OCI-LY3 (cell line): ENCODE data around the gene PRICKLE2.

ENCODE experiments used
- H2AFZ ChIP-seq: fragments of 200-600, 300-600 bp; shearing (Covaris generic); 2 replicates; pipeline ENCODE4 v1.6.0; 2014; ENCODE audit warnings: antibody characterized with exemption, low read depth, low read length
- H3K27ac ChIP-seq: fragments of 200-600, 300-600 bp; sonication (generic); 2 replicates; pipeline ENCODE4 v1.5.1; 2014; ENCODE audit warnings: mild to moderate bottlenecking, low read length, moderate library complexity, mixed read lengths
- H3K27me3 ChIP-seq: fragments of 200-600, 300-600 bp; sonication (generic); 2 replicates; pipeline ENCODE4 v1.6.1; 2014; ENCODE audit warnings: low read depth, low read length, mixed read lengths
- H3K36me3 ChIP-seq: fragments of 200-600, 300-600 bp; sonication (generic); replicated peaks from 2 replicates; pipeline ENCODE3; 2014; ENCODE audit warnings: low read depth, low read length, mixed read lengths
- H3K4me1 ChIP-seq: fragments of 300-600, 200-600 bp; sonication (generic); 2 replicates; pipeline ENCODE4 v1.6.1; 2014; ENCODE audit warnings: low read length, mixed read lengths
- H3K4me2 ChIP-seq: fragments of 200-600, 300-600 bp; sonication (generic); 2 replicates; pipeline ENCODE4 v1.6.1; 2014; ENCODE audit warnings: low read length, mixed read lengths
- H3K4me3 ChIP-seq: fragments of 300-600, 200-600 bp; sonication (generic); 2 replicates; pipeline ENCODE4 v1.5.1; 2014; ENCODE audit warnings: antibody characterized with exemption, mild to moderate bottlenecking, low read length, moderate library complexity
- H3K79me2 ChIP-seq: fragments of 300-600, 200-600 bp; shearing (Covaris generic); 2 replicates; pipeline ENCODE4 v1.6.1; 2014; ENCODE audit warnings: mild to moderate bottlenecking, low read length, mixed read lengths
- H3K9ac ChIP-seq: fragments of 300-600, 200-600 bp; shearing (Covaris generic); 2 replicates; pipeline ENCODE4 v1.6.0; 2014; ENCODE audit warnings: mild to moderate bottlenecking, low read length, moderate library complexity
- H3K9me3 ChIP-seq: fragments of 200-600, 300-600 bp; shearing (Covaris generic); 2 replicates; pipeline ENCODE4 v1.6.1; 2014; ENCODE audit warnings: low read length, mixed read lengths; ENCODE audit not compliant: insufficient read depth
- H4K20me1 ChIP-seq: fragments of 200-600, 300-600 bp; sonication (generic); 2 replicates; pipeline ENCODE4 v1.6.1; 2016; ENCODE audit warnings: low read length, mixed read lengths; ENCODE audit not compliant: insufficient read depth
- EZH2phosphoT487 ChIP-seq: fragments of 200-600 bp; shearing (Covaris generic); IDR thresholded peaks from 2 replicates; pipeline ENCODE4 v1.6.1; 2018; ENCODE audit warnings: antibody characterized with exemption, mixed run types, low read depth
- TF ChIP-seq, protein P1 (sequence below): fragments of 200-600, 300-600 bp; sonication (generic); IDR thresholded peaks from 2 replicates; pipeline ENCODE4 v1.5.1; 2014; ENCODE audit warnings: antibody characterized with exemption, low read length, low read depth

Gene PRICKLE2

DNA sequence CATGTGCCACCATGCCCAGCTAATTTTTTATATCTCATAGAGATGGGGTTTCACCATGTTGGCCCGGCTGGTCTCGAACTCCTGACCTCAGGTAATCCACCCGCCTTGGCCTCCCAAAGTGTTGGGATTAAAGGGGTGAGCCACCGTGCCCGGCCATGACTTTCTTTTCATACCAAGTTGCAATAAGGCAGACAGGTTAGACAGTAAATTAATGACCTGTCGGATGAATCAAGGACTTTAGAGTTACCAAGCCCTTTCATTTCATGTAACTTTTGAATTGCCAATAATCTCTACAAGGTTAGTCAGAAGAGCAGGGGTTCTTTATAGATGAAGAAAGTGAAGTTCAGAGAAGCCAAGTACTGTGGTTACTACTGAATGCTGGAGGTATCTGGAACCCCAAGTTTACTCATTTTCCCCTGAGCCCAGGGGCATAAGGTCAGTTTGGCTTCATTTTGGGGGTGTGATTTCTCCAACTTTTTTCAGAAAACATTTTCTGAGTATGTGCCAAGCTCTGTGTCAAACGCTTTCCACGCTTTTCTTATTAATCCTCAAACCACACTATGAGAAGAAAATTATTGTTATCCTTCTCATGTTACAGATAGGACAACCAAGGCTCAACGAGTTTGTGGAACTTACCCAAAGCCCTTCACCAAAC lies 11.9 kb downstream of the PRICKLE2 start:
- Histone ChIP-seq H3K4me3 (no peak overlapping the region), H3K4me2 (no peak overlapping the region), H3K27me3 (peaks cover 7% of the 10 kb centered on the region; the same call in 1 of the 2 replicates), H3K9me3 (no peaks in the 10 kb centered on the region), H3K4me1 (peaks cover 4% of the 10 kb centered on the region; the same call in 1 of the 2 replicates), H3K9ac (no peak overlapping the region), H2AFZ (no peak overlapping the region), H3K79me2 (no peaks in the 10 kb centered on the region), H3K36me3 (no peaks in the 10 kb centered on the region), H3K27ac (no peak overlapping the region), H4K20me1 (no peaks in the 10 kb centered on the region)
- no peak for TF ChIP-seq EZH2phosphoT487
- TF ChIP-seq, protein P1, sequence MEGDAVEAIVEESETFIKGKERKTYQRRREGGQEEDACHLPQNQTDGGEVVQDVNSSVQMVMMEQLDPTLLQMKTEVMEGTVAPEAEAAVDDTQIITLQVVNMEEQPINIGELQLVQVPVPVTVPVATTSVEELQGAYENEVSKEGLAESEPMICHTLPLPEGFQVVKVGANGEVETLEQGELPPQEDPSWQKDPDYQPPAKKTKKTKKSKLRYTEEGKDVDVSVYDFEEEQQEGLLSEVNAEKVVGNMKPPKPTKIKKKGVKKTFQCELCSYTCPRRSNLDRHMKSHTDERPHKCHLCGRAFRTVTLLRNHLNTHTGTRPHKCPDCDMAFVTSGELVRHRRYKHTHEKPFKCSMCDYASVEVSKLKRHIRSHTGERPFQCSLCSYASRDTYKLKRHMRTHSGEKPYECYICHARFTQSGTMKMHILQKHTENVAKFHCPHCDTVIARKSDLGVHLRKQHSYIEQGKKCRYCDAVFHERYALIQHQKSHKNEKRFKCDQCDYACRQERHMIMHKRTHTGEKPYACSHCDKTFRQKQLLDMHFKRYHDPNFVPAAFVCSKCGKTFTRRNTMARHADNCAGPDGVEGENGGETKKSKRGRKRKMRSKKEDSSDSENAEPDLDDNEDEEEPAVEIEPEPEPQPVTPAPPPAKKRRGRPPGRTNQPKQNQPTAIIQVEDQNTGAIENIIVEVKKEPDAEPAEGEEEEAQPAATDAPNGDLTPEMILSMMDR = no peak

DNA sequence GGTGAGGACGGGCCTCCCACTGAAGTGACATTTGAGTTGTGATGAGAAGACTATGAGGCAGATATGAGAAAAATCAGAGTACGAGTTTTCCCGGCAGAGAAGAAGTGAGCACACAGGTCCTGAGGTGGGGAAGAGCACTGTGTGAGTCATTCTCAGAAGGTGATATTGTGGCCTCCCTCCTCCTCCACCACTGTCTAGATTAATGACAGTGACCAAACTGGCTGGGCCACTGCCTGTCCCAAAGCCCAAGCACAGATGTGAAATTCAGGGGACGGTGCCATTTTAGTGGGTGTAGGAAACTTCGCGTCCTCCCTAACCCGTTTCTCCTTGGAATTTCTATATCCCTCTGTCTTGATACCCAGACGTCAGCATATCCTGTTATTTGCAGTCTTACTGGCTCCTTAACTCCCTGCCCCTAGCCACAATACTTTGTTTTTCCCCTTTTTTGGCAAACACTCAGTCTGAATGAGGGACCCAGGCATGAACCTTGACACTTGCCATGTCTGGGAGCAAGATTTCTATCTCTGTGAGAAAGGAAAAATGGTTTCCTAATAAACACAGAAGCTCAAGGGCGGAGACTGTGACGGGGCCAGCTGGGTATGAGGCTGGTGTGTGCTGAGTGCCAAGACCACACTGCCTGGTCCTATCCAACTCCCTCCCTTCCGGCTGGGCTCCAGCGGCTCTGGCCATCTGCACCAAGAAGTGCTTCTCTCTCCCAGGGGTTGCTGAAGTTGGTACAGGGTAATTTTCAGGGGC lies 15.2 kb downstream of the PRICKLE2 start:
- peaks cover 4% of the 10 kb centered on the region; the same call in 1 of the 2 replicates for H3K4me1 ChIP-seq
- H3K27me3 ChIP-seq = peaks cover 13% of the 10 kb centered on the region; the same call in 1 of the 2 replicates
- H3K9me3 ChIP-seq = no peaks in the 10 kb centered on the region
- H3K4me2 ChIP-seq = no peak overlapping the region
- no peak overlapping the region for H3K9ac ChIP-seq
- no peak overlapping the region for H3K27ac ChIP-seq
- no peak overlapping the region for H2AFZ ChIP-seq
- H3K36me3 ChIP-seq = no peaks in the 10 kb centered on the region
- no peaks in the 10 kb centered on the region for H4K20me1 ChIP-seq
- TF ChIP-seq, protein P1 = no peak
- no peak for TF ChIP-seq EZH2phosphoT487
- H3K4me3 ChIP-seq = no peak overlapping the region
- H3K79me2 ChIP-seq = no peaks in the 10 kb centered on the region

DNA sequence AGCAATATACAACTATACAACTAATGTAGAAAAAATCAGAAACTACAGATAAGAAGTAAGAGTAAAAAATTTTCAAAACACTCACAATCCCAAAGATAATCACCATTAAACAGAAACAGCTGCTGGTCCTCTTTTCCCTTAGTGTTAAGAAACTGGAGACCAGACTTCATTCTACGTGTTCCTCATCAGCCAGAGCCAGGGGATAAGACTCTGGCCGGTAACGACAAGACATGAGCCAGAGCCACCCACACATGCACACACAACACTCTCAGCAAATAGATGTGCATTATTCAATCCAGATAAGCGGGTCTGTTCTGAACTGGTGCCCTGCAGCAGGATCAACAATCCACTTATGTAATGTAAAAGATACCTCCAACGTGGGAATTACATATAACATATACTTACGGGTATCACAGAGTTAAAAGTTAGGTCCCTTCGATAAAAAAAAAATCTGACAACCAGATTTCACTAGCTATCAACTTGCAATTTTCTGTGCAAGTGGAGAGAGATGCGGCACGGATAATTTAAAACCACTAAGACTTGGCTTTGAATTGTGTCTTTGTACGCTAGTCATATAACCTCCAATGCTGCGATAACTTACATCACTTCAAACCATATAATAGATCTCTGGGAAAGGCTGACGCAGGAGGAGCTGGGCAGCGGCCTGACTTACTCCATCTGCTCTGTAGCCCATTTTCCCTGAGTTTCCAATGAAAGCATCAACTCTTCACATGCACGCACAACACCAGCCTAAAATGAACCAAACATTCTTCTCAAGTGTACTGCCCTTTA lies 17.8 kb downstream of the PRICKLE2 start:
- Histone ChIP-seq H3K4me2 (no peak overlapping the region), H4K20me1 (no peaks in the 10 kb centered on the region), H2AFZ (no peak overlapping the region), H3K4me1 (no peaks in the 10 kb centered on the region), H3K9ac (no peak overlapping the region), H3K27ac (no peak overlapping the region), H3K36me3 (no peaks in the 10 kb centered on the region), H3K79me2 (no peaks in the 10 kb centered on the region), H3K4me3 (no peak overlapping the region), H3K27me3 (peaks cover 14% of the 10 kb centered on the region; the same call in 1 of the 2 replicates), H3K9me3 (no peaks in the 10 kb centered on the region)
- TF ChIP-seq, protein P1 = no peak
